ENCODE measurements around the gene AIG1. TPM values are rescaled to one million over a fixed set of nuclear protein-coding genes. Genes with fewer than 3 reads are reported as not detected.

Gene AIG1
- polyA plus RNA-seq, 1 of the 3 experiments (the other 2 are of a cell fraction): 36.8 TPM

DNA sequence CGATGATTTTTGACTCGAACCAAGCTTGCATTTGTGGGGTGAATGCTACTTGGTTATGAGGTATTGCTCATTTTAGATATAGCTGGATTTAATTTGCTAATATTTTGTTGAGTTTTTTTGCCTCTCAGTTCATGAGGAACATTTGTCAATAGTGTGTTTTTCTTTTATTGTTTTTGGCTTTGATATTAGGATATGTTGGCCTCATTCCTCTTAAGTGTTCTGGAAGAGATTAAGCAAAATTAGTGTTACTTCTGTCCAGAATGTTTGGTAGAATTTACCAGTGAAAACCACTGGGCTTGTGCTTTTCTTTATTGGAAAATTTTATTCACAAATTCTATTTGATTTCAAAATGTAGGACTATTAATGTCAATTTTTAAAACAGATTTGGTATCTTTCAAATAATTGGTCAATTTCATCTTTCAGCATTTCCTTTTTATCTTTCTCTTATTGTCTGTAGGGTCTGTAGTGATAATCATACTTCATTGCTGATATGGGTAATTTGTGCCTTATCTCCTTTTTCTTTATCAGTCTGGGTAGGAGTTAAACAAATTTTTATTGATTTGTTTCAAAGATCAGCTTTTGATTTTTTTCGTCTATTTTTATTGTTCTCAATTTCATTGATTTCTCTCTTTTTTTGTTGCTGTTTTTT, 14.1 kb downstream of the AIG1 start (continued):
- TF ChIP-seq RCOR1 (IDR thresholded peaks at IDR 0.05; ENCODE audit: low read length): no peak

DNA sequence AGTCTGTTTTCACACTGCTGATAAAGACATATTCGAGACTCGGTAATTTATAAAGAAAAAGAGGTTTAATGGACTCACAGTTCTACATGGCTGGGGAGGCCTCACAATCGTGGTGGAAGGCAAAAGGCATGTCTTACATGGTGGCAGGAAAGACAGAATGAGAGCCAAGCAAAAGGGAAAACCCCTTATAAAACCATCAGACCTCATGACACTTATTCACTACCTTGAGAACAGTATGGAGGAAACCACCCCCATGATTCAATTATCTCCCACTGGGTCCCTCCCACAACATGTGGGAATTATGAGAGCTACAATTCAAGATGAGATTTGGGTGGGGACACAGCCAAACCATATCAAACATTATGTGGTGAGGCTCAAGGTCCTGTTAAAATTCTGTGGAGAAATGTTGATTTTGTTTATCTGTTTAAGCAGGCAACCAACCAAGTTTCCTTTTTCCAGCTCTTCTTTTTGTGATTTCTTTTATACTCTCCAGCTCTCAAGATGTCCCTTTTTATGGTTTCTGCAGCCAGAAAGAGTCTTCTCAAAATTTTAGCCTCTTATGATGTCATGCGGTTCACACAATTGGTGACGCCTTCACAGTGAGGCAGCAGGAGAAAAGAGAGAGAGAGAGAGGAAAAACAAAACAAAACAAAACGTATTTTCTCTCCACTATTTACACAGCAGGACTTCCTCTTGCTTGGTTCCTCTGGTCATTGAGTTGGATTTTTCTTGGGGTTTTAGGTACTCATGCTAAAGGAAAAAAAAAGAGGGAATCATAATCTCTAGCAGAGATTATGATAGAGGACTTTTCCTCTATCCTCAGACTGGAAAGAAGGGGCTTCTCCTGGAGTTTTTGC, 18.0 kb downstream of the AIG1 start:
- WGBS (ENCODE audit: low lambda C conversion rate): 79% methylated on average over 6 of the region's 6 CpGs
- ChIA-PET CTCF (no interaction called here), POLR2A (no interaction called here)

More for the DNA sequence above, 18.0 kb downstream of the AIG1 start:
- no peak for DNase-seq
- TF ChIP-seq, protein P1, sequence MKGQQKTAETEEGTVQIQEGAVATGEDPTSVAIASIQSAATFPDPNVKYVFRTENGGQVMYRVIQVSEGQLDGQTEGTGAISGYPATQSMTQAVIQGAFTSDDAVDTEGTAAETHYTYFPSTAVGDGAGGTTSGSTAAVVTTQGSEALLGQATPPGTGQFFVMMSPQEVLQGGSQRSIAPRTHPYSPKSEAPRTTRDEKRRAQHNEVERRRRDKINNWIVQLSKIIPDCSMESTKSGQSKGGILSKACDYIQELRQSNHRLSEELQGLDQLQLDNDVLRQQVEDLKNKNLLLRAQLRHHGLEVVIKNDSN (IDR thresholded peaks at IDR 0.05; ENCODE audit: borderline replicate concordance, low read depth): no peak
- no peak for TF ChIP-seq EP300 (IDR thresholded peaks at IDR 0.05; ENCODE audit: borderline replicate concordance in 1 of 2, low read depth in 1 of 2, low read length in 1 of 2)
- TF ChIP-seq FOSL2 (IDR thresholded peaks at IDR 0.05; ENCODE audit: borderline replicate concordance, low read depth): no peak
- no peak for TF ChIP-seq RFX5 (IDR thresholded peaks at IDR 0.05; ENCODE audit: low read length)
- no peak for TF ChIP-seq GATA2 (CRISPR knock-in tag; IDR thresholded peaks at IDR 0.05)
- no peak for TF ChIP-seq YY1 (IDR thresholded peaks at IDR 0.05; ENCODE audit: low read depth)
- no peak for TF ChIP-seq GABPA (IDR thresholded peaks at IDR 0.05; ENCODE audit: low read depth)
- TF ChIP-seq TAF1 (IDR thresholded peaks at IDR 0.05; ENCODE audit: borderline replicate concordance, low read depth, low read length): no peak
- TF ChIP-seq RCOR1 (IDR thresholded peaks at IDR 0.05; ENCODE audit: low read length): no peak
- TF ChIP-seq SMC3 (IDR thresholded peaks at IDR 0.05; ENCODE audit: low read depth, low read length): no peak
- TF ChIP-seq RAD21 (IDR thresholded peaks at IDR 0.05; ENCODE audit: low read length): no peak
- TF ChIP-seq NRF1 (IDR thresholded peaks at IDR 0.05; ENCODE audit: low read depth, low read length): no peak
- no peak for TF ChIP-seq CHD2 (IDR thresholded peaks at IDR 0.05; ENCODE audit: low read length, partially characterized antibody)
- TF ChIP-seq MXI1 (IDR thresholded peaks at IDR 0.05; ENCODE audit: low read depth, low read length): no peak
- no peak for TF ChIP-seq TEAD4 (IDR thresholded peaks at IDR 0.05; ENCODE audit: borderline replicate concordance, insufficient read depth)
- TF ChIP-seq, protein P2, sequence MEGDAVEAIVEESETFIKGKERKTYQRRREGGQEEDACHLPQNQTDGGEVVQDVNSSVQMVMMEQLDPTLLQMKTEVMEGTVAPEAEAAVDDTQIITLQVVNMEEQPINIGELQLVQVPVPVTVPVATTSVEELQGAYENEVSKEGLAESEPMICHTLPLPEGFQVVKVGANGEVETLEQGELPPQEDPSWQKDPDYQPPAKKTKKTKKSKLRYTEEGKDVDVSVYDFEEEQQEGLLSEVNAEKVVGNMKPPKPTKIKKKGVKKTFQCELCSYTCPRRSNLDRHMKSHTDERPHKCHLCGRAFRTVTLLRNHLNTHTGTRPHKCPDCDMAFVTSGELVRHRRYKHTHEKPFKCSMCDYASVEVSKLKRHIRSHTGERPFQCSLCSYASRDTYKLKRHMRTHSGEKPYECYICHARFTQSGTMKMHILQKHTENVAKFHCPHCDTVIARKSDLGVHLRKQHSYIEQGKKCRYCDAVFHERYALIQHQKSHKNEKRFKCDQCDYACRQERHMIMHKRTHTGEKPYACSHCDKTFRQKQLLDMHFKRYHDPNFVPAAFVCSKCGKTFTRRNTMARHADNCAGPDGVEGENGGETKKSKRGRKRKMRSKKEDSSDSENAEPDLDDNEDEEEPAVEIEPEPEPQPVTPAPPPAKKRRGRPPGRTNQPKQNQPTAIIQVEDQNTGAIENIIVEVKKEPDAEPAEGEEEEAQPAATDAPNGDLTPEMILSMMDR (IDR thresholded peaks at IDR 0.05): no peak
- TF ChIP-seq, protein P3, sequence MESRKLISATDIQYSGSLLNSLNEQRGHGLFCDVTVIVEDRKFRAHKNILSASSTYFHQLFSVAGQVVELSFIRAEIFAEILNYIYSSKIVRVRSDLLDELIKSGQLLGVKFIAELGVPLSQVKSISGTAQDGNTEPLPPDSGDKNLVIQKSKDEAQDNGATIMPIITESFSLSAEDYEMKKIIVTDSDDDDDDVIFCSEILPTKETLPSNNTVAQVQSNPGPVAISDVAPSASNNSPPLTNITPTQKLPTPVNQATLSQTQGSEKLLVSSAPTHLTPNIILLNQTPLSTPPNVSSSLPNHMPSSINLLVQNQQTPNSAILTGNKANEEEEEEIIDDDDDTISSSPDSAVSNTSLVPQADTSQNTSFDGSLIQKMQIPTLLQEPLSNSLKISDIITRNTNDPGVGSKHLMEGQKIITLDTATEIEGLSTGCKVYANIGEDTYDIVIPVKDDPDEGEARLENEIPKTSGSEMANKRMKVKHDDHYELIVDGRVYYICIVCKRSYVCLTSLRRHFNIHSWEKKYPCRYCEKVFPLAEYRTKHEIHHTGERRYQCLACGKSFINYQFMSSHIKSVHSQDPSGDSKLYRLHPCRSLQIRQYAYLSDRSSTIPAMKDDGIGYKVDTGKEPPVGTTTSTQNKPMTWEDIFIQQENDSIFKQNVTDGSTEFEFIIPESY (IDR thresholded peaks at IDR 0.05; ENCODE audit: borderline replicate concordance, low read depth): no peak
- TF ChIP-seq, protein P4, sequence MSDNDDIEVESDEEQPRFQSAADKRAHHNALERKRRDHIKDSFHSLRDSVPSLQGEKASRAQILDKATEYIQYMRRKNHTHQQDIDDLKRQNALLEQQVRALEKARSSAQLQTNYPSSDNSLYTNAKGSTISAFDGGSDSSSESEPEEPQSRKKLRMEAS (IDR thresholded peaks at IDR 0.05; ENCODE audit: low read depth): no peak
- TF ChIP-seq, protein P5, sequence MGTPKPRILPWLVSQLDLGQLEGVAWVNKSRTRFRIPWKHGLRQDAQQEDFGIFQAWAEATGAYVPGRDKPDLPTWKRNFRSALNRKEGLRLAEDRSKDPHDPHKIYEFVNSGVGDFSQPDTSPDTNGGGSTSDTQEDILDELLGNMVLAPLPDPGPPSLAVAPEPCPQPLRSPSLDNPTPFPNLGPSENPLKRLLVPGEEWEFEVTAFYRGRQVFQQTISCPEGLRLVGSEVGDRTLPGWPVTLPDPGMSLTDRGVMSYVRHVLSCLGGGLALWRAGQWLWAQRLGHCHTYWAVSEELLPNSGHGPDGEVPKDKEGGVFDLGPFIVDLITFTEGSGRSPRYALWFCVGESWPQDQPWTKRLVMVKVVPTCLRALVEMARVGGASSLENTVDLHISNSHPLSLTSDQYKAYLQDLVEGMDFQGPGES (IDR thresholded peaks at IDR 0.05; ENCODE audit: low read depth, low read length): no peak
- TF ChIP-seq POLR2AphosphoS5 (IDR thresholded peaks at IDR 0.05; ENCODE audit: low read depth, low read length): no peak
- H3K79me2 ChIP-seq (ENCODE audit: insufficient read depth): 0 out of 2 replicates have a peak, but pooled peaks cover 9% of the 10 kb centered on the region
- H3K36me3 ChIP-seq (replicated peaks in 1 of 2; ENCODE audit: control insufficient read depth in 1 of 2, insufficient read depth in 2 of 2, low read length in 1 of 2): peaks cover 0 to 12% of the 10 kb centered on the region in 2 experiments
- peaks cover 11% of the 10 kb centered on the region; the same call in 1 of the 2 replicates for H3K9me3 ChIP-seq
- no peaks in the 10 kb centered on the region for H3K9me2 ChIP-seq
- H4K20me1 ChIP-seq (ENCODE audit: insufficient read depth): no peaks in the 10 kb centered on the region
- H3K4me3 ChIP-seq (ENCODE audit: low read depth in 2 of 2, low read length in 1 of 2): no peak overlapping the region
- H3K27ac ChIP-seq (ENCODE audit: low read depth in 2 of 2, low read length in 1 of 2): no peak overlapping the region
- H3K4me1 ChIP-seq (ENCODE audit: control insufficient read depth in 1 of 2, insufficient read depth in 2 of 2, low read depth in 1 of 2, low read length in 1 of 2): no peaks in the 10 kb centered on the region
- no peaks in the 10 kb centered on the region for H3K27me3 ChIP-seq (ENCODE audit: insufficient read depth)
- H3F3A ChIP-seq (replicated peaks; ENCODE audit: insufficient read depth): no peaks in the 10 kb centered on the region
- H2AFZ ChIP-seq (ENCODE audit: low read depth): no peak overlapping the region
- no peak overlapping the region for H3K9ac ChIP-seq
- H3K4me2 ChIP-seq: no peak overlapping the region
